ENCODE measurements around the gene NUDT1. TPM values are rescaled to one million over a fixed set of nuclear protein-coding genes. Genes with fewer than 3 reads are reported as not detected.

Gene NUDT1
- total RNA-seq, 1 donor from 2014 or later, result 21.0 TPM

DNA sequence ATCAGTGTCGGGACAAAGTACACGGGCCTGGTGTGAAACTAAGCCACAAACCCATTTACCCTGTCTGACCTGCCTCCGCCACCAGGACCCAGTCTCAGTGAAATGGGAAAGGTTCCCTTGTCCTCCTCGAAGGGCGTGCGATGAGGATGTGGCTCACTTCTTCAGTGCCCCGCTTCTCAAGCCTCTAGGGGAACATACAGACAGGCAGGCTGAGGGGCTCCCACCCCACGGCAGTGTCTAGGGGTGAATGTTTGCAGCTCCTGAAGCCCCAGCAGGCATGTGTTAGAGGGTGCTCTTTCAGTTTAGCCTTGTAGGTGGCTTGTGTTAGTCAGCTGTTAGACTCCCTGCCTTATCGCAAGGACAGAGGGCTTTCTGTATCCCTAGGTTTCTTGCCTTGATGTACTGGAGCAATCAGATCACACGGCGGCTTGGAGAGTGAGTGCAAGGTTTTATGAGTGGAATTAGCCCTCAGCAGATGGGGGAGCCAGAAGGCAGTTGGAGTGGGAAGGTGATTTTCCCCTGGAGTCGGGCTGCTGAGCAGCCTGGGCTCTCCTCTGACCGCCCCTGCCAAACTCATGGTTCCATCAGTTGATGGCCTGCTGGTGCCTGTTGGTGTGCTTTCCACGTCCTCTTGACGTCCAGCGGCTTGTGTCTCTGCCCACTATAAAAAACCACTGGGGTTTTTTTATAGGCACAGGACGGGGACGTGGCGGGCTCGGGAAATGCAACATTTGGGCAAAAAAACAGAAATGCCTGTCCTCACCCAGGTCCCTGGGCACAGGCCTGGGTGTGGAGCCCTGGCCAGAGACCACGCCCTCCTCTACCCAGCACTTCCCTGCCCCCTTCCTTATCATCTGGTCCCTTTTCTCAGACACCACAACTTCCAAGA is 759 bp downstream of the NUDT1 start:
- TF ChIP-seq CTCF (IDR thresholded peaks at IDR 0.05; ENCODE audit: insufficient read depth, low read length, poor library complexity, severe bottlenecking), result no peak
- H3K4me3 ChIP-seq (ENCODE audit: low read depth, low read length), result peak overlapping the region; percentile 74
- DNase-seq (ENCODE audit: low read depth), result no peak
- H3K36me3 ChIP-seq (ENCODE audit: control insufficient read depth, insufficient read depth, low read length), result no peaks in the 10 kb centered on the region
- no peaks in the 10 kb centered on the region for H3K27me3 ChIP-seq (ENCODE audit: control insufficient read depth, insufficient read depth, low read length)

GRCh38 chr7:2243458-2243857 is 1.4 kb downstream of the NUDT1 start:
- DNase-seq (ENCODE audit: low read depth), result no peak
- no peak for TF ChIP-seq CTCF (IDR thresholded peaks at IDR 0.05; ENCODE audit: insufficient read depth, low read length, poor library complexity, severe bottlenecking)
- H3K27me3 ChIP-seq (ENCODE audit: control insufficient read depth, insufficient read depth, low read length), result no peaks in the 10 kb centered on the region
- H3K36me3 ChIP-seq (ENCODE audit: control insufficient read depth, insufficient read depth, low read length), result no peaks in the 10 kb centered on the region
- H3K4me3 ChIP-seq (ENCODE audit: low read depth, low read length), result no peak overlapping the region

DNA sequence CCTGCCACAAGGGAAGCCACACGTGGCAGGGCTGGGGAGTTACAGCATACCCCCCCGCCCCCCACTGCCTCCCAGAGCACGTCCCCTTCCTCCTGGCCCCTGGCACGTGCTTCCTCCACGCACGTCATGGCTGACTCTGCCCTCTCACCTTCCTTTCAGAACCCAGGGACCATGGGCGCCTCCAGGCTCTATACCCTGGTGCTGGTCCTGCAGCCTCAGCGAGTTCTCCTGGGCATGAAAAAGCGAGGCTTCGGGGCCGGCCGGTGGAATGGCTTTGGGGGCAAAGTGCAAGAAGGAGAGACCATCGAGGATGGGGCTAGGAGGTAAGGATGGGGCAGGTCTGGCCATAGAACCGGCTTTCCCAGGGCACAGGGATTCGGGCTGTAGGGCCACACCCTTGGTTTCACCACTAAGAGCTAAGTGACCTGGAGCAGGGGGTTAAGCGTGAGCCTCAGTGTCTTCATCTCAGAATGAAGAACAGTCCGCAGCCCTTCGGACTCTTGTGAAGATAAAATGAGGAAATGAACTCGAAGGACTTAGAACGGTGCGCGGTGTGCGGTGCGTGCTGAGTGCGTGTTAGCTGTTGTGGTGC is 2.5 kb downstream of the NUDT1 start:
- TF ChIP-seq CTCF (IDR thresholded peaks at IDR 0.05; ENCODE audit: insufficient read depth, low read length, poor library complexity, severe bottlenecking), result no peak

DNA sequence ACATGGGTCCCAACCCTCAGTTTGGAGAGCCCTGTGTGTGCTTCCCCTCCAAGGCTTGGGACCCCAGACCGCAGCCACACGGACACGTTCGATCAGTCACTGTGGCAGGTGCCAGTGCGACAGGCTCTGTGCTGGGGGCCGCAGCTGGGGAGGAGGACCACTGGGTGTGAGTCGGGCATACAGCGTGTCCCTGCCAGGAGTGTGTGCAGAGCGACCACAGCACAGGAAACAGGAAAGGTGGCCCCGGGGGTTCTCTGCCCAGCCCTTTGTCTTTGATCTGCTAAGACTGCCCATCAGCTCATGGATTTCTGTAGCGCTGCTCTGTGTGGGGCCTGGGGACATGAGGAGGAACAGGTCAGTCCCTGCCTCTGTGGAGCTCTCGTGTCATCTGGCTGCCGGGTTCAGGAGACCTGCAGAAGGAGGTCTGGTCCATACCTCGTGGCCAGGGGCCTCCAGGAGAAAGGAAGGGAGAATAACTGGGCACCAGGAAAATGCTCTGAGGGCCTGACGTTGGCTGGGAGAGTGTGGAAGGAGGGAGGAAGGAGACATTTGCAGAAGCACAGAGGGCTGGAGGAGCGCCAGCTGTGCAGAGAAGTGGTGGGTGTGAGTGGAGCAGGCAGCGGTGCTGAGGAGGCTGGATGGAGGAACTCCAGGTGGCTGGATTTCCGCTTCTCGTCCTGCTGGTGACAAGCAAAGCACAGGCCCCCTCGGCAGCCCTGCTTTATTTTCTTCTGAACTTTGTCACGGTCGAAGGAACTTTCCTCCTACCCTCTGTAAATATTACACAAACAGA is 4.1 kb downstream of the NUDT1 start:
- no peaks in the 10 kb centered on the region for H3K36me3 ChIP-seq (ENCODE audit: control insufficient read depth, insufficient read depth, low read length)
- H3K4me3 ChIP-seq (ENCODE audit: low read depth, low read length), result no peak overlapping the region
- TF ChIP-seq CTCF (IDR thresholded peaks at IDR 0.05; ENCODE audit: insufficient read depth, low read length, poor library complexity, severe bottlenecking), result no peak
- no peak for DNase-seq (ENCODE audit: low read depth)
- H3K27me3 ChIP-seq (ENCODE audit: control insufficient read depth, insufficient read depth, low read length), result no peaks in the 10 kb centered on the region

More for the DNA sequence above, 2.5 kb downstream of the NUDT1 start:
- no peak for DNase-seq (ENCODE audit: low read depth)
- H3K4me3 ChIP-seq (ENCODE audit: low read depth, low read length), result no peak overlapping the region
- H3K36me3 ChIP-seq (ENCODE audit: control insufficient read depth, insufficient read depth, low read length), result no peaks in the 10 kb centered on the region
- no peaks in the 10 kb centered on the region for H3K27me3 ChIP-seq (ENCODE audit: control insufficient read depth, insufficient read depth, low read length)

DNA sequence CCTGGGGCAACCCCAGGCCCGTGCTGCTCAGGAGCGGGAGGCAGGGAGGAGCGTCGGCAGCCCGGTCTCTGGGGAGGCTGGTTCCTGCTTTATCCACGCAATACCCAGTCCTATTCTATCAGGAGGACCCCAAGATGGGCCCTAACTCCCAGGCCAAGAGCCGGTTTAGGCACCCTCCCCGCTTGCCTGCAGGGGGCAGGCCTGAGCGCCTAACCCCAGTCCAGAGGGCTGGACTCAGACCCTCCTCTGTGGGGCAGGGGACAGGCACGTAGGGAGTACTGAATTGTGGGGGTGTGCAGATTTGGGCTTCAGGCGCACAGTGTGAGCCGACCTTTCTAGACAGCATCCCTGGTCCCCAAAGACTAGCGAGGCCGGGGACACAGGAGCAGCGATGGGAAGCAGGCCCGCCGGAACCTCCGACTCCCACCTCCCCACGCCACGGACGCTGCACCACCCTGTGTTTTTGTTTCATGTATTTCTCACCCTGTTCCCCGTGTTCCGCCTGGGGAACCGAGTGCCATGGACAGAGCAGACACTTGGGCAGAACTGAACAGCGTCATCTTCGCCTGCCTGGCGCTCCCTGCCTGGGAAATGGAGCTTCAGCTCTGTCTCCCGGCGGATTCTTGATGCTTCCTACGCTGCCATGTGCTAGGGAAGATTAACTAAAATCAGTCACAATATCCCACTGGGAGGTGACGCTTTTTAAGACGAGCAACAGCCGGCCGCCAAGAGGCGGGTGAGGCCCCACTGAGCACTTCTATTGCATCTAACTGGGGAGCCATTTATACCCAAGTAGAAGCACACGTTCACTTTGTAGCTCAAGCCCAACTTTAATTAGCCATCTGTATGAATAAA is 5.3 kb downstream of the NUDT1 start:
- DNase-seq (ENCODE audit: low read depth), result no peak
- H3K27me3 ChIP-seq (ENCODE audit: control insufficient read depth, insufficient read depth, low read length), result no peaks in the 10 kb centered on the region
- no peaks in the 10 kb centered on the region for H3K36me3 ChIP-seq (ENCODE audit: control insufficient read depth, insufficient read depth, low read length)
- TF ChIP-seq CTCF (IDR thresholded peaks at IDR 0.05; ENCODE audit: insufficient read depth, low read length, poor library complexity, severe bottlenecking), result peak; percentile 91
- no peak overlapping the region for H3K4me3 ChIP-seq (ENCODE audit: low read depth, low read length)
